IPS-15b (cell line): Measurements from ENCODE around the gene ZNF205.
"Not testable (repeated sequence)": the region's sequence is repeated elsewhere in the genome, so short reads cannot be mapped to it uniquely, and the experiment has no call there.

Source experiments
- H3K27me3 ChIP-seq: one replicate; pipeline ENCODE4 v1.6.1; 2013; ENCODE audit warnings: low read length; ENCODE audit not compliant: control insufficient read depth, insufficient read depth
- H3K36me3 ChIP-seq: one replicate; pipeline ENCODE4 v1.6.1; 2013; ENCODE audit warnings: low read length; ENCODE audit not compliant: control insufficient read depth, insufficient read depth
- H3K4me1 ChIP-seq: one replicate; pipeline ENCODE4 v1.6.1; 2013; ENCODE audit warnings: mild to moderate bottlenecking, low read length; ENCODE audit not compliant: control insufficient read depth, insufficient read depth
- H3K4me3 ChIP-seq: one replicate; pipeline ENCODE4 v1.5.1; 2013; ENCODE audit warnings: low read depth, low read length
- H3K9ac ChIP-seq: one replicate; pipeline ENCODE4 v1.6.1; 2013; ENCODE audit warnings: low read depth, mild to moderate bottlenecking, low read length
- H3K9me3 ChIP-seq: one replicate; pipeline ENCODE4 v1.6.1; 2013; ENCODE audit warnings: mild to moderate bottlenecking, low read length; ENCODE audit not compliant: control insufficient read depth, insufficient read depth

Gene ZNF205

DNA sequence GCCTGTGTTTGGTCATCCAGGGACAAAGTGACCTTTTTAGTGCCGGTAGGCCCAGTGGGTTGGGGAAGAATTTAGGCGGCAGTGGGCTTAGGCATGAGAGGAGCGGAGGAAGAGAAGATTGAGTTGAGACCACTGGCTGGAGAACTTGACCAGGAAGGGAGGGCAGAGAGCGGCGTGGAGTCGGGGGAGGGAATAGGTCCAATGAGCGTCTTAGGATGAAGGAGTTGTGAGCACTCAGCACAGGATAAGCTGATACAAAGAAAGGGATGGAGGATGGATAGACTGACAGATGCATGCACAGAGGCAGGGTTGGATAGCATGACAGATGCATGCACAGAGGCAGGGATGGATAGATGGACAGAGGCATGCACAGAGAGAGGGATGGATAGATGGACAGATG lies 38.9 kb upstream of the ZNF205 start:
- no peak overlapping the region for H3K4me3 ChIP-seq
- H3K27me3 ChIP-seq = no peaks in the 10 kb centered on the region
- no peaks in the 10 kb centered on the region for H3K36me3 ChIP-seq
- no peaks in the 10 kb centered on the region for H3K4me1 ChIP-seq
- H3K9me3 ChIP-seq = no peaks in the 10 kb centered on the region
- H3K9ac ChIP-seq = no peak overlapping the region

GRCh38 chr16:3074860-3075522 lies 37.4 kb upstream of the ZNF205 start:
- Histone ChIP-seq H3K4me1 (peaks cover 8% of the 10 kb centered on the region), H3K9me3 (no peaks in the 10 kb centered on the region), H3K27me3 (no peaks in the 10 kb centered on the region), H3K4me3 (no peak overlapping the region), H3K36me3 (no peaks in the 10 kb centered on the region), H3K9ac (no peak overlapping the region)

- Histone ChIP-seq H3K4me1 (peaks cover 8% of the 10 kb centered on the region), H3K9me3 (no peaks in the 10 kb centered on the region), H3K4me3 (no peak overlapping the region), H3K27me3 (no peaks in the 10 kb centered on the region), H3K9ac (no peak overlapping the region), H3K36me3 (no peaks in the 10 kb centered on the region)
Measured at GRCh38 chr16:3075523-3075915, 36.9 kb upstream of the ZNF205 start.

DNA sequence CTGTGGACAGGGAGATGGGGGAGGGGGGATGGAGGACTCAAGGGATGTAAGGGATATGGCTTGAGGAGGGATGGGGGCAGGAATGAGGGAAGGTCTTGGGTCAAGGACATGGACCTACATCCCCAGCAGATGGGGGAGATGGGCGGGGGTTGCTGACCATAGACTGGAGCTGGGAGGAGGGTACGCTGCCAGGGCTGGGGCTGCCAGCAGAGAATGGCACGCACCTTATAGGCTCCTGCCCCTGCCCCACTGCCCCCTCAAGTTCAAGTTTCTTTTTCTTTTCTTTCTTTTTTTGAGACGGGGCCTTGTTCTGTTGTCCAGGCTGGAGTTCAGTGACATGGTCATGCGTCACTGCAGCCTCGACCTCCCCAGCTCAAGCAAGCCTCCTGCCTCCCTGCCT lies 36.4 kb upstream of the ZNF205 start:
- not testable (repeated sequence) for H3K4me3 ChIP-seq, H3K9me3 ChIP-seq, H3K9ac ChIP-seq, H3K36me3 ChIP-seq, H3K4me1 ChIP-seq, H3K27me3 ChIP-seq

- no peak overlapping the region for H3K4me3 ChIP-seq
- H3K36me3 ChIP-seq = no peaks in the 10 kb centered on the region
- H3K9ac ChIP-seq = no peak overlapping the region
- peaks cover 8% of the 10 kb centered on the region for H3K4me1 ChIP-seq
- no peaks in the 10 kb centered on the region for H3K9me3 ChIP-seq
- H3K27me3 ChIP-seq = no peaks in the 10 kb centered on the region
Measured at GRCh38 chr16:3076577-3076976, 35.8 kb upstream of the ZNF205 start.

DNA sequence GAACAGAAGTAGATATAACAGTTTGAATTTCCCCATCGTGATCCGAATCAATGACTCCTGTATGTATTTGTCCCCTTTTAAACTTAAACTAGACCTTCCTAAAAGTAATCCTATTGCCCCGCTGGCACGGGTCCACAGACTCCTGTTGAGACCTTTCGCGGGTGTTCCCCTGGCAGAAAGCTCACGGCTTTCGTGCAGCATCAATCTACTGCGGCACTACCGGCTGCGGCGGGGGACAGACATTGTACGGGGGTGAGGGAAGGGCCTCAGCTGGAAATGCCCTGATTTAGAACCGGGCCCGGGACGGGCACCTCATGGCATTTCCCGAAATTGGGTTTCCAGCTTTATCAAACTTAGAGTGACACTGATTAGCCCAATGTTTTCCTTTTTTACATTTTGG lies 32.4 kb upstream of the ZNF205 start:
- Histone ChIP-seq H3K36me3 (no peaks in the 10 kb centered on the region), H3K4me3 (no peak overlapping the region), H3K9ac (no peak overlapping the region), H3K4me1 (peaks cover 8% of the 10 kb centered on the region), H3K9me3 (no peaks in the 10 kb centered on the region), H3K27me3 (no peaks in the 10 kb centered on the region)

GRCh38 chr16:3081957-3082356 lies 30.4 kb upstream of the ZNF205 start:
- H3K4me1 ChIP-seq, H3K4me3 ChIP-seq, H3K27me3 ChIP-seq, H3K36me3 ChIP-seq, H3K9me3 ChIP-seq, H3K9ac ChIP-seq: not testable (repeated sequence)

DNA sequence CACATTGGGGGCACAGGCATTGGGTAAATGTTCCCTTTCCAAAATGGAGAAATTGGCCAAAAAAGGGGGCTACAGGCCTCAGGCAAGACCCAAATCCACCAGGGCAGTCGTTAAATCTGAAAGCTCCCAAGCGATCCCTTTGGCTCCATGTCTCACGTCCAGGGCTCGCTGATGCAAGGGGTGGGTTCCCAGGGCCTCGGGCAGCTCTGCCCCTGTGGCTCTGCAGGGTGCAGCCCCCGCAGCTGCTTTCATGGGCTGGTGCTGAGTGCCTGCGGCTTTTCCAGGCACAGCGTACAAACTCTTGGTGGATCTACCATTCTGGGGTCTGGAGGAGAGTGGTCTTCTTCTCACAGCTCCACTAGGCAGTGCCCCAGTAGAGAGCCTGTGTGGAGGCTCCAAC lies 29.0 kb upstream of the ZNF205 start:
- H3K4me3 ChIP-seq, H3K36me3 ChIP-seq, H3K27me3 ChIP-seq, H3K9ac ChIP-seq, H3K4me1 ChIP-seq, H3K9me3 ChIP-seq: not testable (repeated sequence)

DNA sequence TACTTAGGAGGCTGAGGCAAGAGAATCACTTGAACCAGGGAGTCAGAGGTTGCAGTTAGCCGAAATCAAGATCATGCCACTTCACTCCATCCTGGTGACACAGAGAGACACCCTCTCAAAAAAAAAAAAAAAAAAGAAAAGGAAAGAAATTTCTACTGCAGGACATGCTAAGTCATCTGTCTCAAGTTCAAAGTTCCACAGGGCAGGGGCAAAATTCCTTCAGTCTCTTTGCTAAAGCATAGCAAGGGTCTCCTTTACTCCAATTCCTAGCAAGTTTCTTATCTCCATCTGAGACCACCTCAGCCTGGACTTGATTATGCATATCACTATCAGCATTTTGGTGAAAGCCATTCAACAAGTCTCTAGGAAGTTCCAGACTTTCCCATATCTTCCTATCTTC lies 27.9 kb upstream of the ZNF205 start:
- Histone ChIP-seq H3K27me3 (no peaks in the 10 kb centered on the region), H3K4me1 (no peaks in the 10 kb centered on the region), H3K9me3 (no peaks in the 10 kb centered on the region), H3K36me3 (peaks cover 17% of the 10 kb centered on the region), H3K9ac (no peak overlapping the region), H3K4me3 (no peak overlapping the region)

DNA sequence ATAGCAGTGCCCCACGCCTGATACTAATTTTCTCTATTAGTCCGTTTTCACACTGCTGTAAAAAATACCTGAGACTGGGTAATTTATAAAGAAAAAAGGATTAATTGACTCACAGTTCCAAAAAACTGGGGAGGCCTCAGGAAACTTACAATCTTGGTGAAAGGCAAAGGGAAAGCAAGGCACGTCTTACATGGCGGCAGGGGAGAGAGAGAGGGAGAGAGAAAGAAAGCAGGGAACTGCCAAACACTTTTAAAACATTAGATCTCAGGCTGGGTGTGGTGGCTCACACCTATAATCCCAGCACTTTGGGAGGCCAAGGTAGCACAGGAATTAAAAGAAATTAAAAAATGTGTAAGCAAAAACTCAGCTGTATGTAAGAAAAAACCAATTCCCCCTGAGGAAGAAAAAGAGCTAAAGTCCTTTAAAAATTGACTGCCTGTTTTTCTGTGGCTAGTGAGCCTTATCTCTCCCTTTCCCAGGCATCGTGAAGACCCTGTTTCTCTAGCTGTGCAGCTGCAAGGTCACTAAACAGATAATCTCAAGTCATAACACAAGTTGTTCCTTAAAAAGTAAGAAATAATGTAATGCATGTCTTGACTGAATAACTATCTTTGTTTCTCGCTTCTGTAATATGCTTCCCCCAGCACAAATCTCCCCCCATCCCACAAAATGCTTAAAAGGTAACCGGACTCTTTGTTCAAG lies 27.3 kb upstream of the ZNF205 start:
- no peak overlapping the region for H3K4me3 ChIP-seq
- H3K36me3 ChIP-seq = peaks cover 23% of the 10 kb centered on the region
- H3K9me3 ChIP-seq = no peaks in the 10 kb centered on the region
- H3K9ac ChIP-seq = no peak overlapping the region
- H3K4me1 ChIP-seq = no peaks in the 10 kb centered on the region
- no peaks in the 10 kb centered on the region for H3K27me3 ChIP-seq

DNA sequence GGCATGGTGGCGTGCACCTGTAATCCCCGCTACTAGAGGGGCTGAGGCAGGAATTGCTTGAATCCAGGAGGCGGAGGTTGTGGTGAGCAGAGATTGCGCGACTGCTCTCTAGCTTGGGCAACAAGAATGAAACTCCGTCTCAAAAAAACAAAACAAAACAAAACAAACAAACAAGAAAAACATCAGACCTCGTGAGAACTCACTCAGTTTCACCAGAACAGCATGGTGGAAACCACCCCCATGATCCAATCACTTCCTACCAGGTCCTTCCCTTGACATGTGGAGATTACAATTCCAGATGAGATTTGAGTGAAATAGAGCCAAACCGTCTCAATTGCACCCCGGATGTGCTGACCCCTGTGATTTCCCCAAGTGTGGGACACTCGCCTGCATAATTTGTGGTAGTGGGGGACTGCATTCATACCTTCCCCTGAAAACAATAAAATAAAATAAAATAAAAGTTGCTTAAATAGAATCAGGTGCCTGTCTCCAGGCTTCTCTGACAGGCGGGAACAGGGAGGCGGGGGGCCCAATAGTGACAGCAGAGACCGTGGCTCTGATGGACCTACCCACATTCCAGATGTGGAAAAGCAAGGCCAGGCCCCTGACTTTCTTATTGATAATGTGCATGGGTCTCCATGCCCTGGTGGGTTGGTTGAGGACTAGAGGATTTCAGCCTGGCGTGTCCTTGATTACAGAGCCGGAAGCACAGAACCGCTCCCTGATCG lies 26.4 kb upstream of the ZNF205 start:
- no peaks in the 10 kb centered on the region for H3K4me1 ChIP-seq
- H3K4me3 ChIP-seq = no peak overlapping the region
- no peaks in the 10 kb centered on the region for H3K9me3 ChIP-seq
- no peaks in the 10 kb centered on the region for H3K27me3 ChIP-seq
- H3K36me3 ChIP-seq = peaks cover 27% of the 10 kb centered on the region
- no peak overlapping the region for H3K9ac ChIP-seq
